GM12891 (cell line): ENCODE measurements around the gene RPS6KA2.

Source experiments
- DNase-seq: peaks from one replicate; pipeline ENCODE4 v3.0.0; 2011; ENCODE audit warnings: low spot score; ENCODE audit not compliant: insufficient read length
- FAIRE-seq: peaks from 2 replicates; lab custom pipeline; 2011; peaks lifted over from hg19 to GRCh38; lab: Jason Lieb, UNC
- PAX5 ChIP-seq: IDR thresholded peaks from 2 replicates; pipeline ENCODE4 v1.6.1; 2011; ENCODE audit warnings: low read length, moderate library complexity, mild to moderate bottlenecking; ENCODE audit not compliant: insufficient read depth, severe bottlenecking
- POLR2A ChIP-seq: IDR thresholded peaks from 2 replicates; pipeline ENCODE4 v1.6.1; 2011; ENCODE audit warnings: low read depth, low read length, control low read depth
- POLR2AphosphoS5 ChIP-seq: IDR thresholded peaks from 2 replicates; pipeline ENCODE4 v1.6.1; 2011; ENCODE audit warnings: low read depth, low read length, control low read depth
- POU2F2 ChIP-seq: IDR thresholded peaks from 2 replicates; pipeline ENCODE4 v1.6.1; 2011; ENCODE audit warnings: low read depth, mild to moderate bottlenecking, control low read depth, low read length, moderate library complexity
- SPI1 ChIP-seq: IDR thresholded peaks from 2 replicates; pipeline ENCODE4 v1.6.1; 2011; ENCODE audit warnings: low read depth, low read length, control low read depth
- TAF1 ChIP-seq: IDR thresholded peaks from 2 replicates; pipeline ENCODE4 v1.6.1; 2011; ENCODE audit warnings: low read depth, low read length, control low read depth

RPS6KA2 gene

DNA sequence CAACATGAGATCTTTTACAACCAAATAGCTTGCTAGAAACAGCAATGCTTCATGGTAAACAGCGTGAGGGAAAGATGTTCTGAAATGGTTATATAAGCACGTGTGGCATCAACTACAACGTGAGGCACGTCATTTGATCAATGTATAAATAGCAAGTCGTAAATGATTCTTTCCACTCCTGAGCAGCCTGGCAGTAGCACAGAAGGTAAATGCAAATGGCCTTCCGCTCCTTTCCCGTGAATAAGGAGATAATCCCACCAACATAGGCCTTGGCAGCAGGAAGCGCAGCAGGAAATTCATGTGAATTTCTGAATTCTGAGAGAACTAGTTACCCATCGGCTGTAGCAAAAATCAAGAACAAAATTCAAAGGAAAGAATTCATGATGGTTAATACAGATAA, 17.0 kb downstream of the RPS6KA2 start:
- TF ChIP-seq SPI1 (no peak), POU2F2 (no peak), TAF1 (no peak), POLR2A (no peak), PAX5 (no peak), POLR2AphosphoS5 (no peak)
- no peak for FAIRE-seq
- no peak for DNase-seq

GRCh38 chr6:166608774-166609173, 18.3 kb downstream of the RPS6KA2 start:
- DNase-seq, result no peak
- TF ChIP-seq TAF1 (no peak), PAX5 (no peak), POU2F2 (no peak)
- FAIRE-seq, result no peak

GRCh38 chr6:166605752-166606151, 21.3 kb downstream of the RPS6KA2 start:
- FAIRE-seq, result no peak
- no peak for DNase-seq
- no peak for TF ChIP-seq TAF1
- TF ChIP-seq POU2F2, result no peak
- TF ChIP-seq SPI1, result no peak
- no peak for TF ChIP-seq POLR2A
- no peak for TF ChIP-seq POLR2AphosphoS5
- no peak for TF ChIP-seq PAX5

DNA sequence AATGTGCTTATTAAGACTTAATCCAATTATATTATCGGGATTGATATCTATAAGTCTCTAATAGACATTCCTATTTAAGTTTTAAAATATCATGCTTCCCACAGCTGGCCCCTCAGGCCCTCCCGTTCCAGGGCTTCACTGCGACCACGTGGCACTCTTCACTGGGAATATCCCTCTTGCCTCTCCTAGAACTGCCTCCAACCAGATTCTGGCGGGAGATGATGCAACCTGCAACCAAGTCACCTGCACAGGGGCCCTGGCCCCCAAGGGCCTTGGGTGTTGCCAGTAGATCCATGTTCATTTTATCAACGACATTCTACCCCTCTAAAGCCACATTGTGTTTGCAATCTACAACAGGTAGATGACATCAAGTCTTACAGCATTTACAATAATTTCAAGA, 22.1 kb downstream of the RPS6KA2 start:
- DNase-seq (no peak), FAIRE-seq (no peak)
- TF ChIP-seq POLR2AphosphoS5 (no peak), PAX5 (no peak), POLR2A (no peak), SPI1 (no peak), TAF1 (no peak), POU2F2 (no peak)

DNA sequence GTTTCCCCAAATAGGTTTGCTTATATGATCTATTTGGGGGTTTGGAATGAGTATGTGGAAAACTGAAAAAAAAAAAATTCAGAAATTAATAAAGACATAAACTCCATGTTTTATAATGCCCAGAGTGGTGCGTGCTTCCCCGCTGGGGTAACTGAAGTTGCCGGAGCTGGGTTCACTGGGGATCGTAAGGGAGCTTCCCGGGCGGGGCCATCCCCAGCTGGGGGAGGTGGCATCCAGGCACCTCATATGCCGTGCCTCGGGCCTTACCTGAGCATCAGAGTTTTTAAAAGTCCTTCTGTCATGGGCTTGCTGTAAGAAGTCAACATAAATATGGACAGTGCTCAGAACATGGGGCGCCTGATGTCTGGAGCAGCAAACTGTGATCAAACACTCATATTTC, 22.7 kb downstream of the RPS6KA2 start:
- DNase-seq (no peak), FAIRE-seq (no peak)
- TF ChIP-seq POU2F2 (no peak), POLR2A (no peak), PAX5 (no peak), SPI1 (no peak), TAF1 (no peak), POLR2AphosphoS5 (no peak)

- no peak for FAIRE-seq
- DNase-seq, result no peak
- TF ChIP-seq POLR2A (no peak), TAF1 (no peak), POLR2AphosphoS5 (no peak), PAX5 (no peak), SPI1 (no peak), POU2F2 (no peak)
Measured at GRCh38 chr6:166603043-166603690, 23.9 kb downstream of the RPS6KA2 start.

DNA sequence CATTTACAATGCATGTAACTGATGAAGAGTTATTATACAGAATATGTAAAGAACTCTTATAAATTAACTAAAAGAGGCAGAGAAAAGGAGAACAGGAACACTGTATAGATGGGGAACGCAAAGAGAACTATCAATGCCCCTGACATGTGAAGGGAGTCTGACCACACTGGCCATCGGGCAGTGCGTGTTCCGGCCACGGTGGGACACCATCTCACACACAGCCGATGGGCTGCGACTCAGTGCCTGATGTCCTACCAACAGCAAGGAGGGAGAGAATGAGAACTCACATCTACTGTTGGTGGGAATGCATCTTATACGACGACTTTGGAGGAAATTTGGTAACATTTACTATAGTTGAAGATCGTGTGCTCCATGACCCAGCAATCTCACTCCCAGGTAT, 25.1 kb downstream of the RPS6KA2 start:
- TF ChIP-seq POLR2A (no peak), POU2F2 (no peak), POLR2AphosphoS5 (no peak), TAF1 (no peak), PAX5 (no peak), SPI1 (no peak)
- FAIRE-seq (no peak), DNase-seq (no peak)

DNA sequence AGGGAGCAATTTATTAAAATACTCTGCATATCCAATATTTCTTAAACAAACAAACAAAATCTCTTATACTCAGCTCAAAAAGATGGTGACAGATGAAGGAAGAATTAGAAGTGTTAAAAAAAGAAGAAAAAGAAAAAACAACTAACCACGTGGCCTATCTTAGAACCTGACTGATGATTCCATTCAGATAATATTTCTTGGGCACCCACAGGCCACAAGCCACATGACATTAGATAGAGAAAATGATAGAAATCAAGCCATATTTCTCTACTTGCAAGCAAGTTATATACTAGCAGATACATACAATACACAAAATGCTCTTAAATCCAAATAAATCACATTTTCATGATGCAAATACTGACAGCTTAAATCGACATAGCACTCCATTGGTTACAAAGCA, 26.1 kb downstream of the RPS6KA2 start:
- FAIRE-seq (no peak), DNase-seq (no peak)
- TF ChIP-seq POLR2AphosphoS5 (no peak), POLR2A (no peak), TAF1 (no peak), POU2F2 (no peak), SPI1 (no peak), PAX5 (no peak)

DNA sequence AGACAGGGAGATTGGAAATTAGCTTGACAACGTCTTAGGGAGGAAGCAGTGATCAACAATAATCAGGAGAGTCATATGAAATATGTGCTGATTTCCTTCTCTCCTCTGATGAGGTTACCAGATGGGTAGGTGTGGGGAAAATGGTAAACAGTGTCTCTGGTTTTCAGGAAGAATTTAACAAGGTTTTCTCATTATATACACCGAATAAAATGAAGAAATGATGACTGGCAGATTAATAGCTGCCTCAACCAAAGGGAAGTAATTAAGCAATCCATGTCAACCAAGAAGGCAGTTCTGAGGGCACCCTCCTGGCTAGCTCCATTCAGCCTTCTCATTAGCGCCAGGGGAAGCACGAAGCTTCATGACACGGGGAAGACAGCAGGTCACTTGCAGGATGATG, 27.8 kb downstream of the RPS6KA2 start:
- TF ChIP-seq POU2F2 (no peak), SPI1 (no peak), TAF1 (no peak), POLR2A (no peak)
- FAIRE-seq (no peak), DNase-seq (no peak)

GRCh38 chr6:166598441-166599138, 28.5 kb downstream of the RPS6KA2 start:
- no peak for DNase-seq
- TF ChIP-seq POU2F2 (no peak), POLR2A (no peak), TAF1 (no peak), PAX5 (no peak), POLR2AphosphoS5 (no peak), SPI1 (no peak)
- FAIRE-seq, result no peak
